ENCODE measurements around the gene C2orf69.

The C2orf69 gene

GRCh38 chr2:199914372-199914958, 3.4 kb downstream of the C2orf69 start:
- H3K4me3 ChIP-seq (ENCODE audit: low read depth, low read length) = no peak overlapping the region
- TF ChIP-seq, protein P1, sequence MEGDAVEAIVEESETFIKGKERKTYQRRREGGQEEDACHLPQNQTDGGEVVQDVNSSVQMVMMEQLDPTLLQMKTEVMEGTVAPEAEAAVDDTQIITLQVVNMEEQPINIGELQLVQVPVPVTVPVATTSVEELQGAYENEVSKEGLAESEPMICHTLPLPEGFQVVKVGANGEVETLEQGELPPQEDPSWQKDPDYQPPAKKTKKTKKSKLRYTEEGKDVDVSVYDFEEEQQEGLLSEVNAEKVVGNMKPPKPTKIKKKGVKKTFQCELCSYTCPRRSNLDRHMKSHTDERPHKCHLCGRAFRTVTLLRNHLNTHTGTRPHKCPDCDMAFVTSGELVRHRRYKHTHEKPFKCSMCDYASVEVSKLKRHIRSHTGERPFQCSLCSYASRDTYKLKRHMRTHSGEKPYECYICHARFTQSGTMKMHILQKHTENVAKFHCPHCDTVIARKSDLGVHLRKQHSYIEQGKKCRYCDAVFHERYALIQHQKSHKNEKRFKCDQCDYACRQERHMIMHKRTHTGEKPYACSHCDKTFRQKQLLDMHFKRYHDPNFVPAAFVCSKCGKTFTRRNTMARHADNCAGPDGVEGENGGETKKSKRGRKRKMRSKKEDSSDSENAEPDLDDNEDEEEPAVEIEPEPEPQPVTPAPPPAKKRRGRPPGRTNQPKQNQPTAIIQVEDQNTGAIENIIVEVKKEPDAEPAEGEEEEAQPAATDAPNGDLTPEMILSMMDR (IDR thresholded peaks at IDR 0.05; ENCODE audit: low read depth, low read length) = no peak

DNA sequence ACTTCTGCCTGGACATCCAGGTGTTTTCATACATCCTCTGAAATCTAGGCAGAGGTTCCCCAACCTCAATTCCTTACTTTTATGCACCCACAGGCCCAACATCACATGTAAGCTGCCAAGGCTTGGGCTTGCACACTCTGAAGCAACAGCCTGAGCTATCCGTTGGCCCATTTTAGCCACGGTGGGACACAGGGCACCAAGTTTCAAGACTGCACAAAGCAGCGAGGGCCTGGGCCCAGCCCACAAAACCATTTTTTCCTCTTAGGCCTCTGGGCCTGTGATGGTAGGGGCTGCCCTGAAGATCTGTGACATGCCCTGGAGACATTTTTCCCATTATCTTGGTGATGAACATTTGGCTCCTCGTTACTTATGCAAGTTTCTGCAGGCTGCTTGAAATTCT, 5.9 kb downstream of the C2orf69 start:
- H3K4me3 ChIP-seq (ENCODE audit: low read depth, low read length) = no peak overlapping the region
- TF ChIP-seq, protein P1 (IDR thresholded peaks at IDR 0.05; ENCODE audit: low read depth, low read length) = no peak

- TF ChIP-seq, protein P1 (IDR thresholded peaks at IDR 0.05; ENCODE audit: low read depth, low read length) = no peak
- no peak overlapping the region for H3K4me3 ChIP-seq (ENCODE audit: low read depth, low read length)
These were observed 11.8 kb downstream of the C2orf69 start for GRCh38 chr2:199922856-199923255.

DNA sequence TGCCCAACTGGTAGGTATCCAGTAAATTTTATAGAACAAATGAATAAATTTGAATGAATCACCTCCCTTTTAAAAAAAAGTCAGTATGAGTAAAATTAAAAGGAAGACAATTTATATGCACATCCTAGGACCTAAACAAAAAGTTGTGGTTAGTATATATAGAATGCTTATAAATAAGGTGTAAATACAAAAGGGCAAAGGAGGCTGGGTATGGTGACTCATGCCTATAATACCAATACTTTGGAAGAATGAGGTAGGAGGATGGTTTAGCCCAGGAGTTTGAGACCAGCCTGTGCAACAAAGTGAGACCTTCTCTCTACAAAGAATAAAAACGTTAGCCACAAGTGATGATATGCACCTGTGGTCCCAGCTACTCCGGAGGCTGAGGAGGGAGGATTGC, 12.8 kb downstream of the C2orf69 start:
- H3K4me3 ChIP-seq (ENCODE audit: low read depth, low read length) = no peak overlapping the region
- TF ChIP-seq, protein P1 (IDR thresholded peaks at IDR 0.05; ENCODE audit: low read depth, low read length) = no peak

DNA sequence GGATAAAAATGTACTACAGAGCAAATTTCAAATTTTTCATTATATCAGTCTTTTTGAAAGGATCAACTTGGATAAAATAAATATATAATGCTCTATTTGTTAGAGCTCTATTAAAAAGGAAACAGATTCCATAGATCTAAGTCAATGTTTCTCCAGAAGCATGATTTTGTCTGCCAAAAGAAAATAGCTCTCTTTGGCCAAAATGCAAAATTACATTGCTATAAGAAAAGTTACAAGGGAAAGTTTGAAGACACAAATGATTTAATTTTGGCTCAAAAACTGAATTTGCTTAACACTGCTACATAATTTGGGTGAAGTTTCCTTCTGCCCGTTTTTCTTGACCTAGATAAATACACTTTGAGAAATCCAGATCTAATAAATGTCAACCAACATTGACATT, 15.7 kb downstream of the C2orf69 start:
- TF ChIP-seq, protein P1 (IDR thresholded peaks at IDR 0.05; ENCODE audit: low read depth, low read length) = no peak
- H3K4me3 ChIP-seq (ENCODE audit: low read depth, low read length) = no peak overlapping the region

GRCh38 chr2:199928226-199928625, 17.1 kb downstream of the C2orf69 start:
- no peak overlapping the region for H3K4me3 ChIP-seq (ENCODE audit: low read depth, low read length)
- TF ChIP-seq, protein P1 (IDR thresholded peaks at IDR 0.05; ENCODE audit: low read depth, low read length) = no peak

- no peak overlapping the region for H3K4me3 ChIP-seq (ENCODE audit: low read depth, low read length)
- TF ChIP-seq, protein P1 (IDR thresholded peaks at IDR 0.05; ENCODE audit: low read depth, low read length) = no peak
These were observed 17.5 kb downstream of the C2orf69 start for GRCh38 chr2:199928626-199929025.

All from WI38 (cell line).